ENCODE results near the gene GPAT3.
"Not testable (repeated sequence)": the region's sequence is repeated elsewhere in the genome, so short reads cannot be mapped to it uniquely, and the experiment has no call there.

The GPAT3 gene

DNA sequence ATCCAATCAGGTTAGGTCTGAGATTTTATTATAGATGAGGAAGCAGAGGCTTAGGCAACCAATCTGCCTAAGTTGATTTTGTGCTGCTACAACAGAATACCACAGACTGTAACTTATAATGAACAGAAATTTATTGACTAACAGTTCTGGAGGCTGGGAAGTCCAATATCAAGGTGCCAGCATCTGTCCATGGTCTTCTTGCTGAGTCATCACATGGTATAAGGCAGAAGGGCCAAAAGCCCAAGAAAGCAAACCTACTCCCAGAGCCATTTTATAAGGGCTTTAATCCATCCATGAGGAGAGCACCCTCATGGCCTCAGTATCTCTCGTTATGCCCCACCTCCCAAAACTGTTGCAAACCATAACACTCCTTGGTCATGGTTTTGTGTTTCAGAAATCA, 55.8 kb downstream of the GPAT3 start:
- in situ Hi-C loops (cut with MboI; ENCODE audit: low sequenced_read_pairs), result no loop called here

DNA sequence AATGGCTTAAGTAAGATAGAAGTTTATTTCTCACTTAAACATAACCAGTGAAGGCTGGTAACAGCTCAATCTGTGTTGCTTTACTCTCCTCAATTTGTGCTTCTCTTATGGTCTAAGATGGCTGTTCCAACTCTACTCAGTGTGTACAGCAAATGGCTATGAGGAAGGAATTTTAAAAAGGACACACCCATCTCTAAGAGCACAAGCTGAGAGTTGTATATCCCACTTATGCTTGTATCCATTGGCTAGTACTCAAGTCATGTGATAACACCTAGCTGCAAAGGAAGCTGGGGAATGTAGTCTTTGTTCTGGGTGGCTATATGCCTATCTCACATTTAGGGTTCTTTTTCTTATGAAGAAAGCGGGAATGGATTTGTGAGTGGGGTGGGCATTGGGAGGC, 63.3 kb downstream of the GPAT3 start:
- in situ Hi-C loops (cut with MboI; ENCODE audit: low sequenced_read_pairs), result no loop called here

DNA sequence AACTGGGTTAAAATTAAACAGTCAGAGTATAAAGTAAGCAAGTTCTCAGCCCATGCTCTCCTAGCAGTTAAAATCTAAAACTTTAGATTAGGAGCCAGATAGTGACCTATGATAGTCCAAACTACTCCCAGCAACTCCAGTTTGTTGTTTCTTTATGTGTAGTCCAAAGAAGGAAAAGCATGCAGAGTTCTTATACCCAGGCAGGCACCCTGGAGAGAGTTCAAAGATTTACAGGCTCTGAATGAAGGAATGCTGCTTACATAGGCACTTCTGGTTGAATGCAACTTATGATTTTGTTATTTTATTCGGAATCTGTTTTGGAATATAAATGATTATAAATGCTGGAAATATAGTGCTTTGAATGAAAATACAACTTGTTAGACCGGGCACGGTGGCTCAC, 67.2 kb downstream of the GPAT3 start:
- in situ Hi-C loops (cut with MboI; ENCODE audit: low sequenced_read_pairs), result no loop called here

DNA sequence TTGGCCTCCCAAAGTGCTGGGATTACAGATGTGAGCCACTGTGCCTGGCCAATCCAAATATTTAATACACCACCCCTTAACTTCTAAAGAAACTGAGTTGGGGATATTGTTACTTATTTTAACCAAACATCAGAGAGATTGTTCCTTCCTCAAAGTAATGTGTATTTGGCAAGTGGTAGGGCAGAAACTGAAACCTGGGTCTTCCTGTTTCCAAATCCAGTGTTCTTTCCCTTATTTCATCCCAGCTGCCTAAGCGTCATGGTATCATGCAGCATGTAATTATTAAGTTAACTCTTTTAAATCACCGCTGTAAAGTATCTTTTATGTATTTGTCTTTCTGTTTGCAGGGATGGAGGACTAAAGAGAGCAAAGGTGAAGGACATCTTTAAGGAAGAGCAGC, 68.4 kb downstream of the GPAT3 start:
- in situ Hi-C loops (cut with MboI; ENCODE audit: low sequenced_read_pairs), result no loop called here

DNA sequence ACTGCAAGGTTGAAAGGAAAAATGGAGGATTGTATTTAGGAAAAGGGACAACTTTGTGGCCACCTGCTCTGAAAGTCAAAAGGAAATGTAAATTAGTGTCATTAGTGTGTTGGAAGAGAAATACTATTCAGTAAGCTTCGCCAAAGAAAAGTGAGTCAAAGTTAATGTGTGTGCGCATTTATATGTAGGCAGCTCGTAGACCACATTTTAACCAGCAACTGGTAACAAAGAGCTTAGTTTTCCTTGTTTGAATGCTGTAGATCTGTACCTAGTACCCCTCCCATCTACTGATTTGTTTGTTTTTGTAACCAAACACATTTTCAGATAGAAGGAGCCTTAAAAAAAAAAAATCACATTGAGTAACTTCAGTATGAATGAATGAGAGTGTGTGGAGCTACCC, 69.3 kb downstream of the GPAT3 start:
- in situ Hi-C loops (cut with MboI; ENCODE audit: low sequenced_read_pairs), result no loop called here

DNA sequence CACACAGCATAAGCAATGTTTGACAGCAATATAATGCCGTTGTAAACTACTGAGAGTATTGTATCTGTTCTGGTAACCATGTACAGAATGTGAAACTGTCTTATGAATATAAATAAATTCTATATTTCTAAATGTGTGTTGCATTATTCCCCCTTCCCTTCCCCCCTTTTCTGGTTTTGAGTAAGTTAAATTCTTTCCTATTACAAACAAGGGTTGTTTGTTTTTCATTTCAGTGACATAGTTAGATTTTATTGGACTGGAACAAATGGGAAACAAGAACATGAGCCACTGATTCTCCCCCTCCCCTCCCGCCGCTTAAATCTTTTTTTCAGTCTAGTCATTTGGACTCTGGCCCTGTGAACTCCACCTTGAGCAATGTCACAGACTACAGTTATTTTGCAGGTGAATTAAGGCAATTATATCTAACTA, 69.8 kb downstream of the GPAT3 start:
- in situ Hi-C loops (cut with MboI; ENCODE audit: low sequenced_read_pairs), result no loop called here

DNA sequence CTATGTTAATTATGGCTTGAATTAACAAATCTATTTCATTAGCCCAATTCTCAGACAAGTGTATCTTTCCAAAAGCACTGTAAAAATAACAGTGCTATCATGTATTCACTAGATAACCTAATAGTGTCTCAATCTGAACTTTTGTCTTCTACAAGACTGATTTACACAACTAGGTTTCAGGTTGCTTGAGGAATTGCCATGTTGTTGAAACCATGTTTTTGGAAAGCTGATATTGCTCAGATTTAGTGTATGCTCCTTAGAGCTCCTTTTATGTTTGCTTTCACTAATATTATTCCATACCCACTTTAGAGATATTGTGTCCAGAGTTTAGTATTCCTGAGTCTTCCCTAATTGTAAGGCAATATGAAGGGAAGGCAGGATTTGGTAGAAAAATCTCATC, 70.6 kb downstream of the GPAT3 start:
- in situ Hi-C loops (cut with MboI; ENCODE audit: low sequenced_read_pairs), result no loop called here

DNA sequence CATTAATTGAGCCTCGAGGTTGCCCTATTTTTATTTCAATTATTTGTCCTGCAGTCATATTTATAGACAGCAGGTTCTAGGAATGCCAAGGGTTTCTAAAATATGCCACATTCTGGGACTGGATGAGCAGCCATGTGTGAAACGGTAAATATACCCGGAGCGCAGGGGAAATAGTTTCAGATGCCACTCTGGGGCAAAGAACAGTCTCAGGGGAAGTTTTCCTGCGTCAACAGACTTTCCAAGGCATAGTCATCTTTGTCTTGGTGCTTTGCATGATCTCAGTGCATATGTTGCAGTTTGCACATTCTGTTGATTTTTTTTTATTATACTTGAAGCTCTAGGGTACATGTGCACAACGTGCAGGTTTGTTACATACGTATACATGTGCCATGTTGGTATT, 71.0 kb downstream of the GPAT3 start:
- in situ Hi-C loops (cut with MboI; ENCODE audit: low sequenced_read_pairs), result no loop called here

DNA sequence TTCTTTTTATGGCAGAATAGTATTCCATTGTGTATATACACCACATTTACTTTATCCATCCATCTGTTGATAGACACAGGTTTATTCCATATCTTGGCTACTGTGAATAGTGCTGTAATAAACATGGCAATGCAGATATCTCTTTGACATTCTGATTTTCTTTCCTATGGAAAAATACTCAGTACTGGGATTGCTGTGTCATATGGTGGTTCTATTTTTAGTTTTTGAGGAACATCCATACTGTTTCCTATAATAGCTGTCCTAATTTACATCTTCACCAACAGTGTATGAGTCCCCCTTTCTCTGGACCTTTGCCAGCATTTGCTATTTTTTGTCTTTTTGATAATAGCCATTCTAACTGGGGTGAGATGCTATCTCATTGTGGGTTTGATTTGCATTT, 73.5 kb downstream of the GPAT3 start:
- in situ Hi-C loops (cut with MboI; ENCODE audit: low sequenced_read_pairs), result no loop called here

DNA sequence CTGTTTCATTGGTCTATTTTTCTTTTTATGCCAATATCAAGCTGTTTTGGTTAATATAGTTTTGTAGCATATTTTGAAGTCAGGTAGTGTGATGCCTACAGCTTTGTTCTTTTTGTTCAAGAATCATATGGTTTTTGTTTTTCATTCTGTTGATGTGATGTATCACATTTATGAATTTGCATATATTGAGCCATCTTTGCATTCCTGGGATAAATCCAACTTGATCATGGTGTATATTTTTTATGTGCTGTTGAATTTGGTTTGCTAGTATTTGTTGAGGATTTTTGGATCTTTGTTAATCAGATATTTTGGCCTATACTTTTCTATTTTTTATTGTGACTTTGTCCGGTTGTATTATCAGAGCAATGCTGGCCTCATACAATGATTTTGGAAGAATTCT, 74.8 kb downstream of the GPAT3 start:
- in situ Hi-C loops (cut with MboI; ENCODE audit: low sequenced_read_pairs), result no loop called here

DNA sequence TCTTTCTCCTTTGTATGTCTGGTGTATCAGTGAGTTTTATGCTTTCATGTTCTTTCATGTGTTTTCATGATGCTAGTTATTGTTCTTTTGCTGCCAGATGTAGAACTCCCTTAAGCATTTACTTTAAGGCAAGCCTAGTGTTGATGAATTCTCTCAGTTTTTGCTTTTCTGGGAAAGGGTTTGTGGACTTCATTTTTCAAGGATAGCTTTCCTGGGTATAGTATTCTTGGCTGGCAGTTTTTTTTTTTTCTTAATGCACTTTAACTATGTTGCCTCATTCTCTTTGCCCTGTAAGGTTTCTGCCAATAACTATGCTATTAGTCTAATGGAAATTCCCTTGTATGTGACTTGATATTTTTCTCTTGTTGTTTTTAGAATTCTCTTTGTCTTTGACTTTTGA, 77.1 kb downstream of the GPAT3 start:
- in situ Hi-C loops (cut with MboI; ENCODE audit: low sequenced_read_pairs), result no loop called here

DNA sequence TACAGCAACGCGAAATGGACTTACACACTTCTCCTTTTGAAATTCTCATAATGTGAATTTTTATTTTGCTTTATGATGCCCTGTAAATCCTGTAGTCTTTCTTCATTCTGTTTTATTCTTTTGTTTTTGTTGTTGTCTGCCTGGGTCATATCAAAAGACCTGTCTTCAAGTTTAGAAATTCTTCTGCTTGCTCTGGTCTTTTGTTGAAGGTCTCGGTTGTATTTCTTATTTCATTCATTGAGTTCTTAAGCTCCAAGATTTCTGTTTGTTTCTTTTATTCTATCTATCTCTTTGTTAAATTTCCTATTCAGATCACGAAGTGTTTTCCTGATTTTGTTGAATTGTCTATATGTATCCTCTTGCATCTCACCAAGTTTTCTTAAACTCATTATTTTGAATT, 78.1 kb downstream of the GPAT3 start:
- in situ Hi-C loops (cut with MboI; ENCODE audit: low sequenced_read_pairs), result no loop called here

DNA sequence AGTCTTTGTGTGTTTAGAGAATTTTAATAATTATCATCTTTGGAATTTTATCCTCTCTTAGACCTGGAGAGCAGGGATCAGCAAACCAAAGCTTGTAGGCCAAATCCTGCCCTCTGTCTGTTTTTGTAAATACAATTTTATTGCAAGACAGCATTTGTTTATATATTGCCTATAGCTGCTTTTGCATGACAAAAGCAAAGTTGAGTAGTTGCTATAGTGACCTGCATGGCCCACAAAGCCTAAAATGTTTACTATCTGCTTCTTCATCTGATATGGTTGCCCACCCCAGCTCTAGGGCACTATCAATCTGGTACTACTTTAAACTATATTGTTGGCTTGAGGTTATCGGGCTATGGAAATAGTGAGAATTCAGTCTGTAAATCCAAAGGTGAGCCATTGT, 80.3 kb downstream of the GPAT3 start:
- in situ Hi-C loops (cut with MboI; ENCODE audit: low sequenced_read_pairs), result no loop called here

DNA sequence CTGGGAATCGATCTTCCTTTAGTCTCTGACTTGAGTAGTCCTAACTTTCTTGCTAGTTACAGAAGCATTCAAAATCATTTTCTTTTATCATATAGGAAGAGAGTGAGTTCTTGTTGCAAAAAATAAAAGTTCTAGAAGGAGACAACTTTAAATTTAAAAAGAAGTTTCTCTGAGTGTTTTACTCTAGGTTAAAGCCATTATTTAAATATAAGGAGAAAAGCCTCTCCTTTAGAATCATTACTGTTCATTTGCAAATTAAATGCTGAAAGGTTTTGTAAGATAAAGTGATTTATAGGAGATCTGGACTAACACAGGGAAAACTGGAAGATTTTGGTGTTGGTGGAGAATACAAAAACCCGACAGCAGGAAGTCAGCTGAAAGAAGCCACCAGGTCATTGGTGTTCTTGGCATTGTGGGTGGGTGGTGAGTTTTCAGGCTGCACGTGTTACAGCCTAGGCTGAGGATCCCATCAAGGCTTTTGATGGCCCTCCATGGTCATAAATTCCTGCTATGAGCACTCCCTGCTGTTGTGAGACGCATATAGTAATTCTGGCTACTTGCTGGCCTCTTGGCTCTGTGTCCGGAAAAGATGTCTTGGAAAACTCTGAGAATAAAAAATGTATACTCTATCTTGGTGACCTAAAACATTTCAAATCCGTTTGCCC, 81.6 kb downstream of the GPAT3 start:
- in situ Hi-C loops (cut with MboI; ENCODE audit: low sequenced_read_pairs), result no loop called here

DNA sequence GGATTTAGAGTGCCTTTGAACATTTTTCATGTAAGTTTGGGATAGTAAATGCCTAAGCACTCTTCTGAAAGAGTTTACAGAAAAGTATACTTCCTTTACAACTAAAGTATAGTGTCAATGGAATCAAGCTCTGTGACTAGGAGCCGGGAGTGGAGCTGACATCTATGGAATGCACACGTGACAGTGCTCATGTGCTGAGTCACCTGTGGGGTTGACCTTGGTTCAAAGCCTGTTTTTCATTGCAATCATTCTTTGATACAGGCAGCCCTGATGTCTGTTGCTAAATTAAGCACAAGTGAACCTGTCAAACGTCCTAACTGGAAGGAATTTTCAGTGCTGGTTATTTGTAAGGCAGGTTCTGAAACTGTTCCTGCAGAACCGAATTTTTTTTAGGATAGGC, 82.5 kb downstream of the GPAT3 start:
- in situ Hi-C loops (cut with MboI; ENCODE audit: low sequenced_read_pairs), result no loop called here

DNA sequence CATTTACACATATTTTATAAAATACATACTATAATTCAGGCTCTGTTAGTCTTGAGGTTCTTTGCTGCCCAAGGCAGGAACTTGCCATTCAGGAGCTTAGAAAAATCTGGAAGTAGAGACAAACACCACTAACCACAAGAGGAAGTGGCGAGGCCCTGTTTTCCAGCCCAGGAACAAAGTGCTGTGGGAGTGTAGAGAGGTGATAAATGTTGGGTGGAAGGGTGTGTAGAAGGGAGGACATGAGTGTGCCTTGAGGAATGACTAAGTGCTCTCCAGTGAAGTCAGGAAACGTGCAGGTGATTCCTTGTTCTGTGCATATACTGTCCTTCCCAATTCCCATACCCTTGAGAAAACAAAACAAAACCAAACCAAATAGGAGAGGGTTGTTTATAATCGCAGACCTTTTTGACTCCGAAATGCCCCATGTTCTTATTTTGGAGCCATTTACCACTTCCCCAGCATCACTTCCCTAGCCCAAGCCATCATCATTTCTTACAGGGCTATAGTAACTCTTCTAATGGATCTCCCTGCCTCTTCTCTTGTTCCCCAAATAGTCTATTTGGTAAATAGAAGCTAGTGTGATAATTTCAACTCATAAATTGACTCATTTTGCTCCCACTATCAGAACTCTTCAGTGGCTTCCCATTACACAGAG, 83.2 kb downstream of the GPAT3 start:
- in situ Hi-C loops (cut with MboI; ENCODE audit: low sequenced_read_pairs), result no loop called here

DNA sequence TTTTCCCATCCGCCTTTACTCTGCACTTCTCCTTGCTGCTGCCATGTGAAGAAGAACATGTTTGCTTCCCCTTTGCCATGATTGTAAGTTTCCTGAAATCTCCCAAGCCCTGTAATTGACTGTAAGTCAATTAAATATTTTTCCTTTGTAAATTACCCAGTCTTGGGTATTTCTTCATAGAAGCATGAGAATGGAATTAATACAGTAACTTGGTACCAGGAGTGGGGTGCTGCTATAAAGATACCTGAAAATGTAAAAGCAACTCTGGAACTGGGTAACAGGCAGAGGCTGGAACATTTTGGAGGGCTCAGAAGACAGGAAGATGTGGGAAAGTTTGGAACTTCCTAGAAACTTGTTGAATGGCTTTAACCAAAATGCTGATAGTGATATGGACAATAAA, 86.2 kb downstream of the GPAT3 start:
- in situ Hi-C loops (cut with MboI; ENCODE audit: low sequenced_read_pairs), result not testable (repeated sequence)

DNA sequence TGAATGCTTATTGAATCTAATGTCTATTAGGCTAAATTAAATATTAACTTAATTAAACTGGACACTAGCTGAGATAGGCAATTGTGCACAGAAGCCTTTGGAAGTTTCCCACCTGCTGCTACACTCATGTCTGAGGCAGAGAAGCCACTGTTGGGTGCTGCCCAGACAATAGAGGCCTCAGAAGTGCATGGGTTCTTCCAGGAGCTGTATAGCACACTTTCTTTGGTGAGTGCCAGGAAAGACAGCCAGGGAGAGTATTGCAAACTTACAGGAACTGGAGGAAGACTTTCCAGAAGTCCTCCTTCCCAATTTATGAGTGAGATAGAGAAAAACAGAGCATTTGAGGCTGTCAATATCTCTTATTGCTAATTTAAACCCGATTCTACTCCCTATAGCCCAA, 89.9 kb downstream of the GPAT3 start:
- in situ Hi-C loops (cut with MboI; ENCODE audit: low sequenced_read_pairs), result no loop called here

DNA sequence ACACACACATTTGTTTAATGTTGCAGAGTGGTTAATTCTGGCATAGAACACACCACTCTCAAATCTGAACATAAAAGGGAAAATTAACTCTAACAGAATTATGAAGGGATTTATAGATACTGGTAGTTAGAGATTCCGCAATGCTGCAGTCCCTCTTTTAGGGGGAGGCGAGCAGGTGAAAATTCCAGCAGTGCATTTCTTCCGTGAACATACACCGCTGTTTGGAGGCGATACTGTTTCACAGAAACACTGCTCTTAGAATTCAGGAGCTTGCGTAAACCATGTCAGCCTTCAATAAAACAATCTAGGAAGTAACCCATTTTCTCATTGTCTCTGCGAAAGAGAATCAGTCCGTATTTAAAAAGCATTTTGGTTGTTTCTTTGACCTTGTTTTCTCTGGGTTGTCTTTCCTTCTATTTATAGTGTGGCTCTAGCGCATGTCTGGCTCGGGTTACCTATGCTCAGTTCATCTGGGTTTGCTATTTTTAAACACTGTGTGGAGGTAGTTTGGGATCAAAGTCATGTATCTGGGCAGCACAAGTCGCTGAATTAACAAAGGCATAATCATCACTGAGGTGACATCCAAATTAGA, 90.4 kb downstream of the GPAT3 start:
- in situ Hi-C loops (cut with MboI; ENCODE audit: low sequenced_read_pairs), result no loop called here

DNA sequence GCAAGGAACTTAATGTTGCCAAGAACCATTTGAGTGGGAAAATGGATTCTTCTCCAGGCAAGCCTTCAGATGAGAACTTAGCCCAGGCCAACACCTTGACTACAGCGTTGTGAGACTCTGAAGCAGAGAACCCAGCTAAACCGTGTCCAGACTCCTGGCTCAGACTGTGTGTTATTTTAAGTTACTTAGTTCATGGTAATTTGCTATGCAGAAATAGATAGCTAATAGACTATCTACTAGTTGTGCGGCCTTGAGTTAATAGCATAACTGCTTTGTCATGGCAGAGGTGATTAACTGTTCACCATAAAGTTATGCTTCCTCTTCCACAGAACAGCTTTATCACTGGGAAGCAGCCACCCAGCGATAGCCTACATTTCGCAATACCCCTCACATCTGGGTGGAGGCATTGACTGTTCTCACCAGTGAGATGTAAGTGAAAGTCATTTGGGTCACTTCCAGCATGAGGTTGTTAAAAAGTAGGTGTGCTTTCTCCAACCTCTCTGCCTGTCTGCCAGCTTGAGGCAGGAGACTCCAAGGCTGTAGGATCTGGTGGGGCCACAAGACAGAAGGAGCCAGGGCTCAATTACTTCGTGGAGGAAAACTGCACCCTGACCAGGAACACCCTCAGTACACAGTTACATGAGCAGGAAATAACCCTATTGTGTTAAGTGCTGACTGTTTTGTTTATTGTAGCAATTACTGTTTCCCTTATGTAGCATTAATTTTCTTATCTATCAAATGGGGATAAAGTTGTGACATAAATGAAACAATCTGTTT, 94.2 kb downstream of the GPAT3 start:
- in situ Hi-C loops (cut with MboI; ENCODE audit: low sequenced_read_pairs), result loop anchor here (10.0 kb wide), 1 partner anchor 115 kb away; no protein-coding TSS in a partner anchor

DNA sequence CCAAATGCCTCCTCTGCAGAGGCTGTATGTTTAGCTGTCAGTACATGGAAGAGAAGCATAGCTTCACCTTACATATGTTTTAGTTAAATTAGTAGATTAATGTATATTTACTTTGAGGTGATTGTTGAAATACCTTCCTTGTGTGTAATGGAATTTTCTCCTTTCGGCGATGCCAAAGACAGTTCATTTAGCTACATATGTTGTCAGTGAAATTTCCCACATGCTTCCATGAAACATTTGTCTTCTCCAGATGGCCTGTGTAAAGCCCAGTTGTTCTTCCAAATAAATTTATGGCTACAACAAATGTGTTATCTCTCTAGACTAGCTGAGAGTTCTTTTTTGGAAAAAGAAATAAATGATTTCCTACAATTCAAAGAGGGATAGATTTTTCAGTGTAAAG, 95.2 kb downstream of the GPAT3 start:
- in situ Hi-C loops (cut with MboI; ENCODE audit: low sequenced_read_pairs), result loop anchor here (10.0 kb wide), 1 partner anchor 116 kb away; no protein-coding TSS in a partner anchor

DNA sequence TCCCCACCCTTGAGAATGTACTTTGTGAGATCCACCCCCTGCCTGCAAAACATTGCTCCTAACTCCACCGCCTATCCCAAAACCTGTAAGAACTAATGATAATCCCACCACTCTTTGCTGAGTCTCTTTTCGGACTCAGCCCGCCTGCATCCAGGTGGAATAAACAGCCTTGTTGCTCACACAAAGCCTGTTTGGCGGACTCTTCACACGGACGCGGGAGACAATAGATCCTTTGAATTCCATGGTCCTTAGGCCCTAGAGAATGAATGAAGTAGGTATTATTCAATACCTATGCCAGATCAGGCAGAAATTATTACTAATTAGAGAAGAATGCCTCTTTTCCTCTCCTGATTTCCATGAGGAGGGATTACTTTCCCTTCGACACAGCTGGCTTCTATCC, 101.0 kb downstream of the GPAT3 start:
- in situ Hi-C loops (cut with MboI; ENCODE audit: low sequenced_read_pairs), result loop anchor here (10.0 kb wide), 1 partner anchor 122 kb away; no protein-coding TSS in a partner anchor
